HG02623 (cell line): ENCODE data around the gene LRIT1.

Source experiments
- ATAC-seq: cut with Tn5 transposase; IDR thresholded peaks from one replicate; pipeline ENCODE4 v1.9.1; 2021; ENCODE audit warnings: moderate library complexity; ENCODE audit not compliant: unreplicated experiment

LRIT1 gene

DNA sequence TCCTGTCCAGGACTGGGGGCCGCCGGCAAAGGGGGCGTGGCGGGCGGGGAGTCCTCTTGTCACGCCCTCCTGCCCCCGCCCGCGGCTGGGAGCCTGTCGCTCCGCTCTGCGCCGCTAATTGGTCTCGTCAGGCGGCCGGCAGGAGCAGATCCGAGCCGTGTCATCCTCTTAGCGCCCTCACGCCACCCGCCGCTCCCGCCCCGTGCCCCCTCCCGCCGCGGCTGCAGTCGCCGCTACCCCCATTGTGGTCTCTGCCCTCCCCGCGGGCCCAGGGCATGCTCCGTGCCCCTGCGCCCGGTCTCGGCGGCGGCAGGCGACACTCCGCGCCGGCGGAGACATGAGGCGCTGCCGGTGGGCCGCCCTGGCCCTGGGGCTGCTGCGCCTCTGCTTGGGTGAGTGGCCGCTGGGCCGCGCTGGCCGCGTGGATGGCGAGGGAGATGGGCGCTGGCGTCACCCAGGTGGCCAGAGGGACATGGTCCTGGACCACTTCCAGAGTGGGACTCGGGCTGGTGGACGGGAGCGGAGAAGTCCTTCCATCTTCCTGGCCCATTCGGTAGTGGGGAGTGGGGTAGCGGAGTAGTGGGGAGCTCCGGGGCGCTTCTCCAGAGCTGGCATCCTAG, 46.8 kb downstream of the LRIT1 start, which contains the start of gene CDHR1:
CDHR1 (plus strand) TSS at position 114 of the 620 bp plus-strand sequence; CDS start at position 338, 224 bp downstream.
- ATAC-seq: peak; percentile 58

GRCh38 chr10:84193846-84194423, 47.4 kb downstream of the LRIT1 start:
- no peak for ATAC-seq

DNA sequence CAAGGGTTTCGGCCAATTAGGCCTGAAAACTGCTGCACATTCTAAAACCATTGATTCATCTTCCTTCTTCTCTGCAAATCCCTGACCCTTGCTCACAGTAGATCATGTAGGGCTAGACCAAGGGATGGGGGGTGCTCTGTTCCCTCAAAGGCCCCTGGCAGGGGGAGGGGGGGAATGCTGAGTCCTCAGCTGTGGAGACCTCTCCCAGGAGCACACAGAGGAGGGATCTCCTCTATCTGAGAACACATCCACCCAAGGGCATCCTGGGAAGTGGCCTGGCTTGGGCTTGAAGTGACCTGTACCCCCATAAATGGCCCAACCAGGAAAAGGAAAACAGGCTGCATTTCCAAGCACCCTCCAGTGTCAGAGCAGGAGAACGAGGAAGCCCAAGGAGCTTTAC, 48.0 kb downstream of the LRIT1 start:
- no peak for ATAC-seq

DNA sequence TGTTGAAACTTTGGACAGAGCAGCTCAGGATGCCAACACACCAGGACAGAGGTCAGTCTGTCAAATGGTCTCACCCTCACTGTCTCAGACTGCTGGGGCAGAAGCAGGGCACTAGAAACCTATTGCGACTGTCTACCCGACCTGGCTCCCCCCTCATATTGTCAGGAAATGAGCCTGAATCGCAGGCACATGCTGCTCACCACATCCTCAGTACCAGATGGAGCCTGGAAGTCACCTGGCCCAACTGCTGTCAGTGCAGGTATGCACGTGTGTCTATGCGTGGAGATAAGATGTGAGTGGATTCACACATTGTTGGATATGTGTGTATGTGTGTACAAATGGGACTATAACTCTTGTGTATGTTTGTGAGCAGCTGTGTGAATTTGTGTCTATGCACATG, 50.2 kb downstream of the LRIT1 start:
- no peak for ATAC-seq

DNA sequence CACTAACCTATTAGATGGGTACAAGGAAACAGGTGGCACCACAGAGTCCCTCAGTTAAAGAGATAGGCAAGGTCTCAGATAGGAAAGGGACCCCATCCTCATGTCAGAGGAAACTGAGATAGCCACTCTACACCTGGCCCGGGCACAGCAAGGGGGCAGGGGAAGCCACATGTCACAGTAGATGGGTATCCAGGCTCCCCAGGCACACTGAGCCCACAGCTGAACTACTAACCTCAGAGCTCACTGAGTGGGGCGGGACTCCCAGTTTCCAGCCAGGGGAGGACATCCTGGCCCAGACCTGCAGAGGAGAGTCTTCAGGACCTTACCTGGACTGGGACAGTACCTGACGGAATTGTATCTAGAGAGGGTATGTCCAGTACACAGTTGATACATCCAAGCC, 50.7 kb downstream of the LRIT1 start:
- ATAC-seq: no peak

- no peak for ATAC-seq
Measured at GRCh38 chr10:84188815-84189214, 52.5 kb downstream of the LRIT1 start.

GRCh38 chr10:84185526-84186175, 55.7 kb downstream of the LRIT1 start:
- no peak for ATAC-seq

DNA sequence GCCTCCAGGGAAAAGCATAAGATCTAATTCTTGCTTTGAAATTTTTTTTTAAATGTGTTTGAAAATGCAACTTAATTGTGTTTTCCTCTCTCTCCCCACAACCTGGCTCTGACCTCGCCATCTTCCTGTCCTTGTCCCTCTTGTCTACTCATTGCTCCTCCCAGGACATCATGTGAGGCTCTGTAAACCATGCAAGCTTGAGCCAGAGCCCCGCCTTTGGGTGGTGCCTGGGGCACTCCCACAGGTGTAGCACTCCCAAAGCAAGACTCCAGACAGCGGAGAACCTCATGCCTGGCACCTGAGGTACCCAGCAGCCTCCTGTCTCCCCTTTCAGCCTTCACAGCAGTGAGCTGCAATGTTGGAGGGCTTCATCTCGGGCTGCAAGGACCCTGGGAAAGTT, 56.8 kb downstream of the LRIT1 start:
- ATAC-seq: no peak

- no peak for ATAC-seq
Measured at GRCh38 chr10:84181631-84182030, 59.7 kb downstream of the LRIT1 start.
